ENCODE data around the gene GNMT. TPM values are rescaled to one million over a fixed set of nuclear protein-coding genes. Genes with fewer than 3 reads are reported as not detected.
"Not testable (repeated sequence)": the region's sequence is repeated elsewhere in the genome, so short reads cannot be mapped to it uniquely, and the experiment has no call there.

GNMT gene
- total RNA-seq, 1 donor: 1.1 TPM

- DNase-seq (ENCODE audit: low read depth in 2 of 3, low spot score in 2 of 3): no peak
Observed at GRCh38 chr6:42971746-42972327, 11.3 kb downstream of the GNMT start.

- no peak for DNase-seq (ENCODE audit: low read depth in 2 of 3, low spot score in 2 of 3)
Observed at GRCh38 chr6:42973926-42974325, 13.4 kb downstream of the GNMT start.

- DNase-seq (ENCODE audit: low read depth in 2 of 3, low spot score in 2 of 3): no peak
Observed at GRCh38 chr6:42974919-42975505, 14.5 kb downstream of the GNMT start.

- no peak for DNase-seq (ENCODE audit: low read depth in 2 of 3, low spot score in 2 of 3)
Observed at GRCh38 chr6:42978487-42978838, 17.9 kb downstream of the GNMT start.

- DNase-seq (ENCODE audit: low read depth in 2 of 3, low spot score in 2 of 3): peak; percentile 81 to 93 (median 92)
Observed at GRCh38 chr6:42978839-42979522, 18.4 kb downstream of the GNMT start, which contains the start of gene PEX6. Gene PEX6, minus strand, starts transcription at chr6:42979181. Its CDS starts 31 bp downstream, at chr6:42979150.

- DNase-seq (ENCODE audit: low read depth in 2 of 3, low spot score in 2 of 3): peak in 1 of 3 donors; percentile 22
Observed at GRCh38 chr6:42979523-42980177, 19.1 kb downstream of the GNMT start.

GRCh38 chr6:42981836-42982235 is 21.3 kb downstream of the GNMT start:
- no peak for DNase-seq (ENCODE audit: low read depth in 2 of 3, low spot score in 2 of 3)

- peak; percentile 84 to 99 (median 98) for DNase-seq (ENCODE audit: low read depth in 2 of 3, low spot score in 2 of 3)
Observed at GRCh38 chr6:42984001-42984923, 23.7 kb downstream of the GNMT start, which contains the start of gene PPP2R5D. Gene PPP2R5D, plus strand, starts transcription at chr6:42984570. Its CDS starts 108 bp downstream, at chr6:42984678.

GRCh38 chr6:42984924-42985475 is 24.4 kb downstream of the GNMT start:
- DNase-seq (ENCODE audit: low read depth in 2 of 3, low spot score in 2 of 3): peak in 1 of 3 donors; percentile 24

GRCh38 chr6:42987533-42988451 is 27.2 kb downstream of the GNMT start:
- no peak for DNase-seq (ENCODE audit: low read depth in 2 of 3, low spot score in 2 of 3)

- no peak for DNase-seq (ENCODE audit: low read depth in 2 of 3, low spot score in 2 of 3)
Observed at GRCh38 chr6:42988486-42989020, 28.0 kb downstream of the GNMT start.

GRCh38 chr6:42989923-42990322 is 29.4 kb downstream of the GNMT start:
- no peak for DNase-seq (ENCODE audit: low read depth in 2 of 3, low spot score in 2 of 3)

- no peak for DNase-seq (ENCODE audit: low read depth in 2 of 3, low spot score in 2 of 3)
Observed at GRCh38 chr6:42993445-42993844, 32.9 kb downstream of the GNMT start.

- no peak for DNase-seq (ENCODE audit: low read depth in 2 of 3, low spot score in 2 of 3)
Observed at GRCh38 chr6:42996513-42996912, 36.0 kb downstream of the GNMT start.

- not testable (repeated sequence) for DNase-seq (ENCODE audit: low read depth in 2 of 3, low spot score in 2 of 3)
Observed at GRCh38 chr6:42998205-42998604, 37.7 kb downstream of the GNMT start.

- DNase-seq (ENCODE audit: low read depth in 2 of 3, low spot score in 2 of 3): no peak
Observed at GRCh38 chr6:43001843-43002242, 41.3 kb downstream of the GNMT start.

- DNase-seq (ENCODE audit: low read depth in 2 of 3, low spot score in 2 of 3): no peak
Observed at GRCh38 chr6:43005844-43006243, 45.3 kb downstream of the GNMT start.

- no peak for DNase-seq (ENCODE audit: low read depth in 2 of 3, low spot score in 2 of 3)
Observed at GRCh38 chr6:43006251-43006650, 45.7 kb downstream of the GNMT start.

- DNase-seq (ENCODE audit: low read depth in 2 of 3, low spot score in 2 of 3): no peak
Observed at GRCh38 chr6:43007126-43007525, 46.6 kb downstream of the GNMT start.
